ENCODE data around the gene DSCAML1. TPM values are rescaled to one million over a fixed set of nuclear protein-coding genes. Genes with fewer than 3 reads are reported as not detected.

Gene DSCAML1
- total RNA-seq, 4 donors from 2014 or later = 0.29 to 29.1 (median 3.4) TPM

GRCh38 chr11:117440258-117440657 is 356.8 kb downstream of the DSCAML1 start:
- intact Hi-C loops (cut with DNase I; ENCODE audit: low total_unique reads) = no loop called here
- Histone ChIP-seq H3K4me3 (no peak overlapping the region), H3K4me1 (no peaks in the 10 kb centered on the region), H3K27ac (no peak overlapping the region), H3K36me3 (no peaks in the 10 kb centered on the region), H3K27me3 (no peaks in the 10 kb centered on the region), H3K9me3 (no peaks in the 10 kb centered on the region)
- no peak for DNase-seq
- TF ChIP-seq POLR2A (IDR thresholded peaks at IDR 0.05) (no peak), CTCF (IDR thresholded peaks at IDR 0.05) (no peak)

- intact Hi-C loops (cut with DNase I; ENCODE audit: low total_unique reads) = no loop called here
- no peaks in the 10 kb centered on the region for H3K27me3 ChIP-seq
- TF ChIP-seq POLR2A (IDR thresholded peaks at IDR 0.05) = no peak
- no peak for TF ChIP-seq CTCF (IDR thresholded peaks at IDR 0.05)
- no peaks in the 10 kb centered on the region for H3K4me1 ChIP-seq
- no peak overlapping the region for H3K4me3 ChIP-seq
- DNase-seq = no peak
- no peak overlapping the region for H3K27ac ChIP-seq
- no peaks in the 10 kb centered on the region for H3K9me3 ChIP-seq
- H3K36me3 ChIP-seq = no peaks in the 10 kb centered on the region
Measured at GRCh38 chr11:117439256-117439655, 357.8 kb downstream of the DSCAML1 start.

- no peaks in the 10 kb centered on the region for H3K4me1 ChIP-seq
- H3K27ac ChIP-seq = no peak overlapping the region
- H3K27me3 ChIP-seq = no peaks in the 10 kb centered on the region
- no peak for DNase-seq
- H3K9me3 ChIP-seq = no peaks in the 10 kb centered on the region
- no peak overlapping the region for H3K4me3 ChIP-seq
- TF ChIP-seq POLR2A (IDR thresholded peaks at IDR 0.05) = no peak
- no peak for TF ChIP-seq CTCF (IDR thresholded peaks at IDR 0.05)
- H3K36me3 ChIP-seq = no peaks in the 10 kb centered on the region
- intact Hi-C loops (cut with DNase I; ENCODE audit: low total_unique reads) = no loop called here
Measured at GRCh38 chr11:117438371-117439000, 358.5 kb downstream of the DSCAML1 start.

GRCh38 chr11:117437791-117438130 is 359.3 kb downstream of the DSCAML1 start:
- DNase-seq = no peak
- Histone ChIP-seq H3K27ac (no peak overlapping the region), H3K9me3 (no peaks in the 10 kb centered on the region), H3K36me3 (no peaks in the 10 kb centered on the region), H3K4me3 (no peak overlapping the region), H3K27me3 (no peaks in the 10 kb centered on the region), H3K4me1 (no peaks in the 10 kb centered on the region)
- intact Hi-C loops (cut with DNase I; ENCODE audit: low total_unique reads) = no loop called here
- TF ChIP-seq CTCF (IDR thresholded peaks at IDR 0.05) (no peak), POLR2A (IDR thresholded peaks at IDR 0.05) (no peak)

GRCh38 chr11:117437041-117437790 is 359.8 kb downstream of the DSCAML1 start:
- intact Hi-C loops (cut with DNase I; ENCODE audit: low total_unique reads) = no loop called here
- no peak overlapping the region for H3K27ac ChIP-seq
- no peaks in the 10 kb centered on the region for H3K27me3 ChIP-seq
- no peaks in the 10 kb centered on the region for H3K4me1 ChIP-seq
- no peak overlapping the region for H3K4me3 ChIP-seq
- no peaks in the 10 kb centered on the region for H3K9me3 ChIP-seq
- H3K36me3 ChIP-seq = no peaks in the 10 kb centered on the region
- TF ChIP-seq POLR2A (IDR thresholded peaks at IDR 0.05) (no peak), CTCF (IDR thresholded peaks at IDR 0.05) (no peak)
- DNase-seq = no peak

Data from uterus (tissue), 4 donors.